Naive thymus-derived CD4-positive, alpha-beta T cell (primary cell): ENCODE results near the gene JAM3. TPM values are rescaled to one million over a fixed set of nuclear protein-coding genes. Genes with fewer than 3 reads are reported as not detected.

Experiments used
- ATAC-seq: fragments of 150-1000 bp; cut with Tn5 transposase; 2 replicates; pipeline ENCODE4 v1.10.0; 2021; ENCODE audit warnings: mild to moderate bottlenecking, moderate library complexity
- CTCF ChIA-PET: fragments of 350-600 bp; sonication (Branson Sonifier 250); formaldehyde crosslinking; loops from one replicate; lab custom pipeline; 2021; ENCODE audit warnings: antibody characterized with exemption; lab: Charles Lee
- POLR2A ChIA-PET: fragments of 350-600 bp; sonication (Branson Sonifier 250); formaldehyde crosslinking; loops from one replicate; lab custom pipeline; 2021; ENCODE audit warnings: antibody characterized with exemption, inconsistent platforms; lab: Charles Lee
- DNase-seq, 9 donors: peaks; one replicate each; pipeline versions ENCODE4 v3.0.0 to v3.0.0-alpha.2; 2020 to 2022; ENCODE audit warnings: mixed read lengths in 1 of 9
- H3K27ac ChIP-seq: one replicate; pipeline ENCODE4 v1.7.0; 2013; ENCODE audit warnings: mild to moderate bottlenecking, low read depth, low read length, moderate library complexity
- H3K27me3 ChIP-seq, 2 donors: one replicate each; pipeline ENCODE4 v1.7.0; 2013; ENCODE audit warnings: low read length in 2 of 2, mild to moderate bottlenecking in 2 of 2, moderate library complexity in 2 of 2; ENCODE audit not compliant: control insufficient read depth in 2 of 2, insufficient read depth in 2 of 2
- H3K36me3 ChIP-seq, 3 experiments: 1 replicate in 2 of 3; 2 replicates in 1 of 3; pipeline ENCODE4 v1.7.0; 2013; ENCODE audit warnings: low read length in 3 of 3, mild to moderate bottlenecking in 3 of 3, moderate library complexity in 1 of 3; ENCODE audit not compliant: insufficient read depth in 3 of 3, control insufficient read depth in 2 of 3
- H3K4me1 ChIP-seq, 2 donors: one replicate each; pipeline ENCODE4 v1.7.0; 2013; ENCODE audit warnings: low read length in 2 of 2, mild to moderate bottlenecking in 2 of 2, moderate library complexity in 1 of 2; ENCODE audit not compliant: control insufficient read depth in 2 of 2, insufficient read depth in 2 of 2
- H3K4me3 ChIP-seq: 2 replicates; pipeline ENCODE4 v1.7.0; 2013; ENCODE audit warnings: mild to moderate bottlenecking, low read length
- H3K9me3 ChIP-seq, 3 experiments: 1 replicate in 2 of 3; 2 replicates in 1 of 3; pipeline ENCODE4 v1.7.0; 2013; ENCODE audit warnings: low read length in 3 of 3; ENCODE audit not compliant: control insufficient read depth in 2 of 3
- H3K27ac Mint-ChIP-seq, 9 donors: one replicate each; pipeline ENCODE4 v1.8.0; 2020 to 2022; ENCODE audit warnings: mixed read lengths in 9 of 9, mild to moderate bottlenecking in 8 of 9, moderate library complexity in 5 of 9, inconsistent platforms in 2 of 9
- H3K27me3 Mint-ChIP-seq, 5 donors: one replicate each; pipeline ENCODE4 v1.8.0; 2021 to 2022; ENCODE audit warnings: mixed read lengths in 5 of 5, mild to moderate bottlenecking in 1 of 5
- H3K36me3 Mint-ChIP-seq, 5 donors: one replicate each; pipeline ENCODE4 v1.8.0; 2020 to 2022; ENCODE audit warnings: mixed read lengths in 5 of 5, mild to moderate bottlenecking in 3 of 5, inconsistent platforms in 1 of 5
- H3K4me1 Mint-ChIP-seq, 7 donors: one replicate each; pipeline ENCODE4 v1.8.0; 2020 to 2022; ENCODE audit warnings: mixed read lengths in 7 of 7, mild to moderate bottlenecking in 3 of 7, inconsistent platforms in 1 of 7
- H3K4me3 Mint-ChIP-seq, 10 donors: one replicate each; pipeline ENCODE4 v1.8.0; 2020 to 2022; ENCODE audit warnings: mild to moderate bottlenecking in 10 of 10, mixed read lengths in 10 of 10, moderate library complexity in 6 of 10, inconsistent platforms in 2 of 10
- H3K9me3 Mint-ChIP-seq, 11 donors: one replicate each; pipeline ENCODE4 v1.8.0; 2020 to 2022; ENCODE audit warnings: mixed read lengths in 11 of 11, mild to moderate bottlenecking in 4 of 11, inconsistent platforms in 1 of 11, moderate library complexity in 1 of 11
- intact Hi-C, 2 donors: fragments of 100-400 bp; cut with micrococcal nuclease; formaldehyde crosslinking; loops; one replicate each; pipeline ENCODE4 v1.15.1; 2023
- polyA plus RNA-seq, 2 donors: library from polyadenylated mRNA; unstranded; fragments of 300-500 nt; fragmentation: Illumina TruSeq; gene quantifications; one replicate each; pipeline ENCODE4 v1.2.3, GENCODE V29; 2021
- total RNA-seq, 6 experiments: library from RNA in 5 of 6; stranded (reverse) in 5 of 6; gene quantifications; 1 replicate in 5 of 6; 2 replicates in 1 of 6; pipeline ENCODE4 v1.2.3 and lab custom pipeline; 2021 to 2026

The JAM3 gene
- total and polyA plus RNA-seq, 7 experiments from 2014 or later, result 4.8 to 8.2 (median 6.0) TPM

DNA sequence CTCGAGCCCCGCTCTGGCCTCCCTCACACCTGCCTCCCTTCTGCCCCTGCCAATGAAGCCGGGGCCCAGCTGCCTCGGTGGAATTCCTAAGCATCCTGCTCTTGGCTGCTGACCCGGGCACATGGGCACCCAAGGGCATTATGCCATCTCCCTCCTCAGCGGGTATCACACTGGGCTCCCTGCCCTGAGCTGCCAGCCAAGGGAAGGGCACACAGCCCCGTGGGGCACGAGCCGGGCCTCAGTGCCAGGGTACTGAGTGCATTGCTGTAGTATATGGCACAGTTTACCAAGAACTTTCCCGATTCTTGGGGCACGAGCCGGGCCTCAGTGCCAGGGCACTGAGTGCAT is 43.8 kb upstream of the JAM3 start:
- Mint-ChIP-seq H3K4me3 (no peak overlapping the region), H3K27ac (no peak overlapping the region), H3K27me3 (peaks cover 0 to 20% (median 0%) of the 10 kb centered on the region in 5 donors), H3K4me1 (peaks cover 16 to 39% (median 31%) of the 10 kb centered on the region in 7 donors), H3K36me3 (no peaks in the 10 kb centered on the region), H3K9me3 (no peaks in the 10 kb centered on the region)
- intact Hi-C loops, result no loop called here
- no peak overlapping the region for H3K4me3 ChIP-seq
- H3K36me3 ChIP-seq, result no peaks in the 10 kb centered on the region
- no peak for DNase-seq
- peaks cover 20 to 31% of the 10 kb centered on the region in 2 donors for H3K4me1 ChIP-seq
- ChIA-PET POLR2A (interaction anchor here (0.9 to 1.7 kb wide), 2 partner anchors 9 to 13 kb away, joined by 3 to 4 read pairs; no protein-coding TSS in a partner anchor), CTCF (interaction anchor here (1.6 kb wide), 1 partner anchor 9 kb away, joined by 5 read pairs; no protein-coding TSS in a partner anchor)
- H3K9me3 ChIP-seq, result no peaks in the 10 kb centered on the region
- no peaks in the 10 kb centered on the region for H3K27me3 ChIP-seq
- H3K27ac ChIP-seq, result no peak overlapping the region
- no peak for ATAC-seq

- ChIA-PET CTCF (interaction anchor here (1.0 to 4.1 kb wide), 2 partner anchors 40 to 99 kb away, joined by 5 to 16 read pairs; no protein-coding TSS in a partner anchor), POLR2A (interaction anchor here (3.5 kb wide), 1 partner anchor 10 kb away, joined by 14 read pairs; no protein-coding TSS in a partner anchor)
- H3K27ac ChIP-seq, result no peak overlapping the region
- H3K27me3 ChIP-seq, result no peaks in the 10 kb centered on the region
- H3K9me3 ChIP-seq, result no peaks in the 10 kb centered on the region
- Mint-ChIP-seq H3K9me3 (no peaks in the 10 kb centered on the region), H3K27ac (peak overlapping the region in 8 of 9 donors; percentile 73 to 95 (median 86)), H3K4me3 (peak overlapping the region in 6 of 10 donors; percentile 1 to 75 (median 66)), H3K4me1 (peaks cover 16 to 50% (median 39%) of the 10 kb centered on the region in 7 donors), H3K36me3 (no peaks in the 10 kb centered on the region), H3K27me3 (peaks cover 0 to 28% (median 0%) of the 10 kb centered on the region in 5 donors)
- intact Hi-C loops, result loop anchor here in 1 of 2 donors (1.0 kb wide), 1 partner anchor 11 kb away; no protein-coding TSS in a partner anchor
- ATAC-seq, result no peak
- no peak for DNase-seq
- no peak overlapping the region for H3K4me3 ChIP-seq
- H3K4me1 ChIP-seq, result peaks cover 20 to 27% of the 10 kb centered on the region in 2 donors
- no peaks in the 10 kb centered on the region for H3K36me3 ChIP-seq
Observed at GRCh38 chr11:134026655-134027343, 42.1 kb upstream of the JAM3 start.

GRCh38 chr11:134027671-134028070 is 41.2 kb upstream of the JAM3 start:
- POLR2A ChIA-PET, result interaction anchor here (1.0 to 3.5 kb wide), 4 partner anchors 9 to 197 kb away, joined by 3 to 14 read pairs (median 4); partner anchors contain the start of gene VPS26B
- Histone ChIP-seq H3K27me3 (no peaks in the 10 kb centered on the region), H3K9me3 (no peaks in the 10 kb centered on the region), H3K27ac (peak overlapping the region; percentile 56), H3K36me3 (no peaks in the 10 kb centered on the region), H3K4me3 (no peak overlapping the region), H3K4me1 (peaks cover 20 to 32% of the 10 kb centered on the region in 2 donors)
- Mint-ChIP-seq H3K4me3 (peak overlapping the region; percentile 47 to 75 (median 68)), H3K36me3 (no peaks in the 10 kb centered on the region), H3K27me3 (peaks cover 0 to 28% (median 0%) of the 10 kb centered on the region in 5 donors), H3K9me3 (no peaks in the 10 kb centered on the region), H3K4me1 (peaks cover 20 to 56% (median 46%) of the 10 kb centered on the region in 7 donors), H3K27ac (peak overlapping the region; percentile 35 to 95 (median 85))
- peak in 7 of 9 donors; percentile 43 to 67 (median 58) for DNase-seq
- intact Hi-C loops, result loop anchor here in 1 of 2 donors (1.0 kb wide), 1 partner anchor 10 kb away; no protein-coding TSS in a partner anchor
- peak; percentile 83 for ATAC-seq
- CTCF ChIA-PET, result interaction anchor here (1.3 to 4.1 kb wide), 3 partner anchors 23 to 100 kb away, joined by 7 to 16 read pairs (median 9); no protein-coding TSS in a partner anchor

GRCh38 chr11:134028368-134028920 is 40.4 kb upstream of the JAM3 start:
- Mint-ChIP-seq H3K4me1 (peaks cover 24 to 64% (median 50%) of the 10 kb centered on the region in 7 donors), H3K27ac (peak overlapping the region in 8 of 9 donors; percentile 73 to 95 (median 86)), H3K9me3 (no peaks in the 10 kb centered on the region), H3K27me3 (peaks cover 0 to 28% (median 0%) of the 10 kb centered on the region in 5 donors), H3K36me3 (no peaks in the 10 kb centered on the region), H3K4me3 (peak overlapping the region in 8 of 10 donors; percentile 15 to 75 (median 68))
- Histone ChIP-seq H3K36me3 (no peaks in the 10 kb centered on the region), H3K4me3 (no peak overlapping the region), H3K27me3 (no peaks in the 10 kb centered on the region), H3K4me1 (peaks cover 25 to 38% of the 10 kb centered on the region in 2 donors), H3K27ac (peak overlapping the region; percentile 56), H3K9me3 (no peaks in the 10 kb centered on the region)
- DNase-seq (no peak), ATAC-seq (no peak)
- intact Hi-C loops, result no loop called here
- ChIA-PET POLR2A (interaction anchor here (1.0 to 3.5 kb wide), 4 partner anchors 8 to 196 kb away, joined by 3 to 14 read pairs (median 4); partner anchors contain the start of gene VPS26B), CTCF (interaction anchor here (1.3 to 4.1 kb wide), 4 partner anchors 13 to 101 kb away, joined by 4 to 16 read pairs (median 8); no protein-coding TSS in a partner anchor)

- Mint-ChIP-seq H3K4me3 (no peak overlapping the region), H3K4me1 (peaks cover 42 to 88% (median 74%) of the 10 kb centered on the region in 7 donors), H3K9me3 (peaks cover 0 to 1% (median 0%) of the 10 kb centered on the region in 11 donors), H3K36me3 (peaks cover 0 to 4% (median 0%) of the 10 kb centered on the region in 5 donors), H3K27me3 (peaks cover 0 to 28% (median 0%) of the 10 kb centered on the region in 5 donors), H3K27ac (peak overlapping the region in 2 of 9 donors; percentile 30 to 41)
- H3K36me3 ChIP-seq, result no peaks in the 10 kb centered on the region
- intact Hi-C loops, result loop anchor here in 1 of 2 donors (10.0 kb wide), 1 partner anchor 194 kb away; the partner anchor contains the start of genes NCAPD3 and VPS26B
- H3K4me1 ChIP-seq, result peaks cover 48 to 61% of the 10 kb centered on the region in 2 donors
- no peaks in the 10 kb centered on the region for H3K27me3 ChIP-seq
- DNase-seq (no peak), ATAC-seq (no peak)
- POLR2A ChIA-PET, result interaction anchor here (1.5 kb wide), 1 partner anchor 8 kb away, joined by 3 read pairs; no protein-coding TSS in a partner anchor
- CTCF ChIA-PET, result interaction anchor here (1.2 to 2.6 kb wide), 2 partner anchors 19 to 60 kb away, joined by 4 to 7 read pairs; no protein-coding TSS in a partner anchor
- no peaks in the 10 kb centered on the region for H3K9me3 ChIP-seq
- no peak overlapping the region for H3K4me3 ChIP-seq
- H3K27ac ChIP-seq, result no peak overlapping the region
Observed at GRCh38 chr11:134030853-134031252, 38.0 kb upstream of the JAM3 start.

GRCh38 chr11:134032043-134032442 is 36.8 kb upstream of the JAM3 start:
- ChIA-PET CTCF (interaction anchor here (1.2 to 2.6 kb wide), 3 partner anchors 18 to 104 kb away, joined by 4 to 7 read pairs (median 6); no protein-coding TSS in a partner anchor), POLR2A (interaction anchor here (1.0 to 1.4 kb wide), 4 partner anchors 8 to 71 kb away, joined by 3 to 4 read pairs (median 4); no protein-coding TSS in a partner anchor)
- peaks cover 0 to 4% (median 0%) of the 10 kb centered on the region in 5 donors for H3K36me3 Mint-ChIP-seq
- intact Hi-C loops, result loop anchor here in 1 of 2 donors (10.0 kb wide), 1 partner anchor 193 kb away; the partner anchor contains the start of genes NCAPD3 and VPS26B
- H3K9me3 ChIP-seq, result no peaks in the 10 kb centered on the region
- peaks cover 0 to 1% (median 0%) of the 10 kb centered on the region in 11 donors for H3K9me3 Mint-ChIP-seq
- peaks cover 47 to 56% of the 10 kb centered on the region in 2 donors for H3K4me1 ChIP-seq
- H3K4me1 Mint-ChIP-seq, result peaks cover 41 to 90% (median 73%) of the 10 kb centered on the region in 7 donors
- no peaks in the 10 kb centered on the region for H3K27me3 ChIP-seq
- no peak for DNase-seq
- no peak for ATAC-seq
- peaks cover 0 to 30% (median 0%) of the 10 kb centered on the region in 5 donors for H3K27me3 Mint-ChIP-seq
- peak overlapping the region in 7 of 10 donors; percentile 6 to 90 (median 21) for H3K4me3 Mint-ChIP-seq
- H3K36me3 ChIP-seq, result no peaks in the 10 kb centered on the region
- no peak overlapping the region for H3K27ac ChIP-seq
- H3K4me3 ChIP-seq, result no peak overlapping the region
- H3K27ac Mint-ChIP-seq, result peak overlapping the region in 7 of 9 donors; percentile 9 to 73 (median 46)
